ENCODE results near the gene HOXD10. TPM values are rescaled to one million over a fixed set of nuclear protein-coding genes. Genes with fewer than 3 reads are reported as not detected.

Gene HOXD10
- total RNA-seq, 1 donor, result not detected

- no peak for DNase-seq (ENCODE audit: low read depth)
- peak; percentile 19 for TF ChIP-seq CTCF (IDR thresholded peaks at IDR 0.05; ENCODE audit: insufficient read depth, low read length)
- no peak overlapping the region for H3K4me3 ChIP-seq (ENCODE audit: low read depth, low read length)
Measured at GRCh38 chr2:176118601-176119339, 2.2 kb downstream of the HOXD10 start.

GRCh38 chr2:176120364-176121189 is 4.0 kb downstream of the HOXD10 start:
- no peak for TF ChIP-seq CTCF (IDR thresholded peaks at IDR 0.05; ENCODE audit: insufficient read depth, low read length)
- no peak for DNase-seq (ENCODE audit: low read depth)
- H3K4me3 ChIP-seq (ENCODE audit: low read depth, low read length), result no peak overlapping the region

GRCh38 chr2:176121190-176122051 is 4.8 kb downstream of the HOXD10 start:
- DNase-seq (ENCODE audit: low read depth), result no peak
- no peak for TF ChIP-seq CTCF (IDR thresholded peaks at IDR 0.05; ENCODE audit: insufficient read depth, low read length)

GRCh38 chr2:176122052-176122682 is 5.6 kb downstream of the HOXD10 start:
- DNase-seq (ENCODE audit: low read depth), result no peak
- TF ChIP-seq CTCF (IDR thresholded peaks at IDR 0.05; ENCODE audit: insufficient read depth, low read length), result no peak
- H3K4me3 ChIP-seq (ENCODE audit: low read depth, low read length), result no peak overlapping the region

More at GRCh38 chr2:176121190-176122051, 4.8 kb downstream of the HOXD10 start:
- H3K4me3 ChIP-seq (ENCODE audit: low read depth, low read length), result no peak overlapping the region

- DNase-seq (ENCODE audit: low read depth), result no peak
- no peak for TF ChIP-seq CTCF (IDR thresholded peaks at IDR 0.05; ENCODE audit: insufficient read depth, low read length)
- no peak within 1 kb of the TSS for H3K4me3 ChIP-seq (ENCODE audit: low read depth, low read length)
Measured at GRCh38 chr2:176122683-176123410, 6.3 kb downstream of the HOXD10 start, which contains the start of gene HOXD9. TSS of gene HOXD9 (plus strand) at chr2:176122719. CDS start at chr2:176122769, 50 bp downstream.
